IMR-90 (cell line): ENCODE data around the gene SSR3. TPM values are rescaled to one million over a fixed set of nuclear protein-coding genes. Genes with fewer than 3 reads are reported as not detected.

Experiments used
- ATAC-seq: fragments of 200-7000 bp; cut with Tn5 transposase; 2 replicates; pipeline ENCODE4 v1.9.1; 2020; ENCODE audit warnings: low read depth, mild to moderate bottlenecking, moderate library complexity
- BruUV-seq: library from RNA; stranded (reverse); fragments of 400-500 nt; replicated peaks from 2 replicates; lab custom pipeline; 2021; lab: Mats Ljungman, UMichigan
- CTCF ChIA-PET: fragments of 300-600 bp; formaldehyde crosslinking; extraction: SDS; loops from one replicate; lab custom pipeline; 2021; ENCODE audit warnings: antibody characterized with exemption; lab: Yijun Ruan, JAX
- POLR2A ChIA-PET: fragments of 300-600 bp; sonication (Branson Sonifier 250); formaldehyde crosslinking; loops from one replicate; lab custom pipeline; 2022; ENCODE audit warnings: antibody characterized with exemption; ENCODE audit not compliant: unreplicated experiment; lab: Charles Lee
- DNase-seq: peaks from one replicate; pipeline ENCODE4 v3.0.0; 2013
- H2AFZ ChIP-seq: replicated peaks from 2 replicates; pipeline ENCODE3; 2013; ENCODE audit warnings: low read length, mild to moderate bottlenecking; ENCODE audit not compliant: poor library complexity
- H2AK5ac ChIP-seq: 2 replicates; pipeline ENCODE4 v1.6.1; 2013; ENCODE audit warnings: low read depth, low read length, inconsistent platforms
- H2AK9ac ChIP-seq: replicated peaks from 2 replicates; pipeline ENCODE3; 2013; ENCODE audit warnings: mild to moderate bottlenecking, low read depth, low read length, moderate library complexity; ENCODE audit not compliant: poor library complexity
- H2BK120ac ChIP-seq: 2 replicates; pipeline ENCODE4 v1.6.1; 2013; ENCODE audit warnings: low read depth, low read length, inconsistent platforms
- H2BK15ac ChIP-seq: 3 replicates; pipeline ENCODE4 v1.6.1; 2013; ENCODE audit warnings: low read depth, low read length, inconsistent platforms
- H2BK20ac ChIP-seq: 2 replicates; pipeline ENCODE4 v1.6.1; 2013; ENCODE audit warnings: low read depth, mild to moderate bottlenecking, inconsistent platforms, low read length, moderate library complexity
- H2BK5ac ChIP-seq: 2 replicates; pipeline ENCODE4 v1.6.1; 2013; ENCODE audit warnings: mild to moderate bottlenecking, low read depth, low read length, inconsistent platforms; ENCODE audit not compliant: poor library complexity, severe bottlenecking
- H3K14ac ChIP-seq: replicated peaks from 2 replicates; pipeline ENCODE4 v1.6.1; 2013; ENCODE audit warnings: low read depth, low read length, inconsistent platforms
- H3K18ac ChIP-seq: 2 replicates; pipeline ENCODE4 v1.6.1; 2013; ENCODE audit warnings: low read depth, low read length, control low read depth
- H3K23ac ChIP-seq: 2 replicates; pipeline ENCODE4 v1.6.1; 2013; ENCODE audit warnings: low read depth, low read length, inconsistent platforms
- H3K27ac ChIP-seq: 2 replicates; pipeline ENCODE4 v1.5.1; 2013; ENCODE audit warnings: mild to moderate bottlenecking, control low read depth, low read length; ENCODE audit not compliant: insufficient read depth
- H3K27me3 ChIP-seq: 2 replicates; pipeline ENCODE4 v1.6.1; 2013; ENCODE audit warnings: low read length; ENCODE audit not compliant: control insufficient read depth, insufficient read depth
- H3K36me3 ChIP-seq: 2 replicates; pipeline ENCODE4 v1.6.1; 2013; ENCODE audit warnings: low read length, mixed read lengths; ENCODE audit not compliant: control insufficient read depth, insufficient read depth
- H3K4ac ChIP-seq: 2 replicates; pipeline ENCODE4 v1.6.1; 2013; ENCODE audit warnings: low read depth, low read length, inconsistent platforms
- H3K4me1 ChIP-seq: 2 replicates; pipeline ENCODE4 v1.6.1; 2013; ENCODE audit warnings: low read length, mixed read lengths; ENCODE audit not compliant: control insufficient read depth, insufficient read depth
- H3K4me2 ChIP-seq: 2 replicates; pipeline ENCODE4 v1.6.1; 2013; ENCODE audit warnings: low read depth, mild to moderate bottlenecking, control low read depth, low read length, moderate library complexity
- H3K4me3 ChIP-seq: 2 replicates; pipeline ENCODE4 v1.5.1; 2013; ENCODE audit warnings: low read depth, mild to moderate bottlenecking, control low read depth, low read length, moderate library complexity; ENCODE audit not compliant: insufficient read depth
- H3K56ac ChIP-seq: 2 replicates; pipeline ENCODE4 v1.6.1; 2013; ENCODE audit warnings: low read length, inconsistent platforms; ENCODE audit not compliant: insufficient read depth; ENCODE audit errors: extremely low read depth
- H3K79me1 ChIP-seq, 2 experiments: 2 replicates each; pipeline ENCODE4 v1.6.1; 2013; ENCODE audit warnings: low read length in 2 of 2, inconsistent platforms in 1 of 2, low read depth in 1 of 2
- H3K9ac ChIP-seq: 2 replicates; pipeline ENCODE4 v1.6.1; 2013; ENCODE audit warnings: low read depth, low read length, control low read depth
- H3K9me1 ChIP-seq: 2 replicates; pipeline ENCODE4 v1.6.1; 2013; ENCODE audit warnings: low read length, inconsistent platforms; ENCODE audit not compliant: insufficient read depth
- H3K9me3 ChIP-seq: 2 replicates; pipeline ENCODE4 v1.6.1; 2013; ENCODE audit warnings: low read length; ENCODE audit not compliant: control insufficient read depth, insufficient read depth
- H4K20me1 ChIP-seq: 2 replicates; pipeline ENCODE4 v1.6.1; 2013; ENCODE audit warnings: low read length, inconsistent platforms; ENCODE audit not compliant: insufficient read depth
- H4K5ac ChIP-seq: 2 replicates; pipeline ENCODE4 v1.6.1; 2013; ENCODE audit warnings: mild to moderate bottlenecking, low read depth, low read length, control low read depth
- H4K8ac ChIP-seq, 2 experiments: 2 replicates each; pipeline ENCODE4 v1.6.1; 2013; ENCODE audit warnings: low read depth in 2 of 2, low read length in 2 of 2, control low read depth in 1 of 2, inconsistent platforms in 1 of 2
- H4K91ac ChIP-seq: 2 replicates; pipeline ENCODE4 v1.6.1; 2013; ENCODE audit warnings: low read depth, low read length, inconsistent platforms; ENCODE audit not compliant: insufficient read depth
- BHLHE40 ChIP-seq: fragments of 150-350 bp; IDR thresholded peaks from 2 replicates; pipeline ENCODE4 v1.6.1; 2016; ENCODE audit warnings: mild to moderate bottlenecking, low read depth, low read length
- CEBPB ChIP-seq: IDR thresholded peaks from 2 replicates; pipeline ENCODE4 v1.6.1; 2012; ENCODE audit warnings: low read depth, low read length, improper control_type of control experiment
- CHD1 ChIP-seq: IDR thresholded peaks from 2 replicates; pipeline ENCODE4 v1.6.1; 2012; ENCODE audit warnings: low read depth, low read length, improper control_type of control experiment
- FOS ChIP-seq: fragments of 150-350 bp; IDR thresholded peaks from 2 replicates; pipeline ENCODE4 v1.6.1; 2016; ENCODE audit warnings: low read depth, low read length
- MAFK ChIP-seq: IDR thresholded peaks from 2 replicates; pipeline ENCODE4 v1.6.1; 2012; ENCODE audit warnings: low read depth, low read length, improper control_type of control experiment
- MAZ ChIP-seq: IDR thresholded peaks from 2 replicates; pipeline ENCODE4 v1.6.1; 2012; ENCODE audit warnings: low read depth, mild to moderate bottlenecking, low read length, improper control_type of control experiment, moderate library complexity, borderline replicate concordance
- MXI1 ChIP-seq: IDR thresholded peaks from 2 replicates; pipeline ENCODE4 v1.6.1; 2012; ENCODE audit warnings: low read depth, mild to moderate bottlenecking, low read length, moderate library complexity, borderline replicate concordance
- NFE2L2 ChIP-seq: fragments of 150-350 bp; IDR thresholded peaks from 2 replicates; pipeline ENCODE4 v1.6.1; 2016; ENCODE audit warnings: low read depth, mild to moderate bottlenecking, low read length
- POLR2A ChIP-seq: IDR thresholded peaks from 2 replicates; pipeline ENCODE4 v1.6.1; 2012; ENCODE audit warnings: mild to moderate bottlenecking, low read depth, low read length
- RAD21 ChIP-seq: IDR thresholded peaks from 2 replicates; pipeline ENCODE4 v1.6.1; 2012; ENCODE audit warnings: low read length, improper control_type of control experiment
- RCOR1 ChIP-seq: IDR thresholded peaks from 2 replicates; pipeline ENCODE4 v1.6.1; 2012; ENCODE audit warnings: mild to moderate bottlenecking, low read length, improper control_type of control experiment; ENCODE audit not compliant: insufficient replicate concordance
- RFX5 ChIP-seq: IDR thresholded peaks from 2 replicates; pipeline ENCODE4 v1.8.0; 2012; ENCODE audit warnings: low read depth, mild to moderate bottlenecking, low read length, moderate library complexity
- SMC3 ChIP-seq: fragments of 150-350 bp; IDR thresholded peaks from 2 replicates; pipeline ENCODE4 v1.6.1; 2016; ENCODE audit warnings: low read depth, mild to moderate bottlenecking, antibody characterized with exemption, low read length, moderate library complexity
- WGBS, 2 experiments: methylation state at CpG; one replicate each; pipeline versions ENCODE4 v1.1.5 to v1.1.7; 2013; ENCODE audit warnings: missing lambda C conversion rate in 2 of 2; ENCODE audit not compliant: insufficient read length in 1 of 2; ENCODE audit errors: extremely low coverage in 2 of 2; 5-methylcytosine and 5-hydroxymethylcytosine counted together
- dilution Hi-C: fragments of 300-500 bp; cut with HindIII; formaldehyde crosslinking; loops from one replicate; pipeline ENCODE4 v1.14.3; 2018; ENCODE audit warnings: low sequenced_read_pairs; ENCODE audit not compliant: unreplicated experiment
- in situ Hi-C: fragments of 300-500 bp; cut with MboI; formaldehyde crosslinking; loops from 3 replicates; pipeline ENCODE4 v1.14.3; 2019; ENCODE audit warnings: low sequenced_read_pairs, inconsistent platforms, mixed read lengths
- intact Hi-C: fragments of 100-400 bp; cut with micrococcal nuclease; formaldehyde crosslinking; loops from 2 replicates; pipeline ENCODE4 v1.10.0; 2022
- polyA plus RNA-seq, 3 experiments: library from polyadenylated mRNA; depleted of rRNA; stranded (reverse); fragments of >200 nt; gene quantifications; 2 replicates each; pipeline ENCODE4 v1.2.3, GENCODE V29; 2012; ENCODE audit warnings: low replicate concordance in 1 of 3
- total RNA-seq: library from RNA; depleted of rRNA; stranded (reverse); fragments of >200 nt; gene quantifications from 2 replicates; pipeline ENCODE4 v1.2.3, GENCODE V29; 2012
- TF ChIP-seq, protein P1 (sequence below): fragments of 150-350 bp; IDR thresholded peaks from 2 replicates; pipeline ENCODE4 v1.6.1; 2016; ENCODE audit warnings: low read depth, mild to moderate bottlenecking, low read length, moderate library complexity, borderline replicate concordance
- TF ChIP-seq, protein P2 (sequence below): fragments of 150-350 bp; IDR thresholded peaks from 2 replicates; pipeline ENCODE4 v1.6.1; 2017; ENCODE audit warnings: mild to moderate bottlenecking, antibody characterized with exemption, low read length, low read depth
- TF ChIP-seq, protein P3 (sequence below): conservative IDR thresholded peaks from 2 replicates; pipeline ENCODE4 v1.5.1; 2012; ENCODE audit warnings: mild to moderate bottlenecking, low read depth, low read length, improper control_type of control experiment

Gene SSR3
- total and polyA plus RNA-seq, 2 of the 4 experiments (the other 2 are of a cell fraction): 246 to 608 TPM

DNA sequence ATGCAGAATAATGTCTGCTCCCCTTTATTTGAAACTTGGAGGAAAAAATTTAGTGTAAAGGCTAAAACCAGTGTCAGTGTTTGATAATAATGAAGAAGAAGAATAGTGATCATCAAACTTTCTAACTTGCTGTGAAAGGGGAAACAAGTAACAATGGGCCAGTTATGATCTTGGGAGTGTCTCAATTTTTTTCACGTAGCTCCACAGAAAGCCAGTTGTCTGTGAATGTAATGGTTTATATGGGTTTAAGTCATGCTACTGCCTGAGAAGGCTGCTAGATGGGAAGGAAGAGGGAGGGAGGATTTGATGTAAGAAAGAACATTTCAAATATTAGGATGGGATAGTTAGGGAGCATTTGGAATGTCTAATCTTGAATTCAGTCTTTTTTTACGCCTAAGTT lies 21.1 kb upstream of the SSR3 start:
- no peaks in the 10 kb centered on the region for H3K9me1 ChIP-seq
- ChIA-PET CTCF (no interaction called here), POLR2A (no interaction called here)
- H4K5ac ChIP-seq: no peak overlapping the region
- no peak overlapping the region for H4K8ac ChIP-seq
- H2BK5ac ChIP-seq: no peak overlapping the region
- no peak overlapping the region for H2BK15ac ChIP-seq
- H2AK9ac ChIP-seq: no peak overlapping the region
- dilution Hi-C loops (no loop called here), intact Hi-C loops (no loop called here), in situ Hi-C loops (no loop called here)
- H3K79me1 ChIP-seq: no peaks in the 10 kb centered on the region
- no peak overlapping the region for H3K18ac ChIP-seq
- H4K91ac ChIP-seq: no peak overlapping the region
- H2BK120ac ChIP-seq: no peak overlapping the region
- no peak overlapping the region for H3K27ac ChIP-seq
- H3K4me2 ChIP-seq: no peak overlapping the region
- no peak overlapping the region for H3K4me3 ChIP-seq
- H3K27me3 ChIP-seq: peaks cover 24% of the 10 kb centered on the region
- no TSS peak for BruUV-seq
- H3K4me1 ChIP-seq: no peaks in the 10 kb centered on the region
- H3K4ac ChIP-seq: no peak overlapping the region
- no peak for ATAC-seq
- H3K36me3 ChIP-seq: no peaks in the 10 kb centered on the region
- DNase-seq: no peak
- no peaks in the 10 kb centered on the region for H4K20me1 ChIP-seq
- no peak overlapping the region for H3K9ac ChIP-seq
- TF ChIP-seq RCOR1 (no peak), CEBPB (no peak), RFX5 (no peak), BHLHE40 (no peak), SMC3 (no peak), RAD21 (no peak), CHD1 (no peak), MXI1 (no peak), MAZ (no peak), NFE2L2 (no peak), FOS (no peak), POLR2A (no peak), MAFK (no peak)
- TF ChIP-seq, protein P1, sequence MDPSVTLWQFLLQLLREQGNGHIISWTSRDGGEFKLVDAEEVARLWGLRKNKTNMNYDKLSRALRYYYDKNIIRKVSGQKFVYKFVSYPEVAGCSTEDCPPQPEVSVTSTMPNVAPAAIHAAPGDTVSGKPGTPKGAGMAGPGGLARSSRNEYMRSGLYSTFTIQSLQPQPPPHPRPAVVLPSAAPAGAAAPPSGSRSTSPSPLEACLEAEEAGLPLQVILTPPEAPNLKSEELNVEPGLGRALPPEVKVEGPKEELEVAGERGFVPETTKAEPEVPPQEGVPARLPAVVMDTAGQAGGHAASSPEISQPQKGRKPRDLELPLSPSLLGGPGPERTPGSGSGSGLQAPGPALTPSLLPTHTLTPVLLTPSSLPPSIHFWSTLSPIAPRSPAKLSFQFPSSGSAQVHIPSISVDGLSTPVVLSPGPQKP: no peak
- TF ChIP-seq, protein P2, sequence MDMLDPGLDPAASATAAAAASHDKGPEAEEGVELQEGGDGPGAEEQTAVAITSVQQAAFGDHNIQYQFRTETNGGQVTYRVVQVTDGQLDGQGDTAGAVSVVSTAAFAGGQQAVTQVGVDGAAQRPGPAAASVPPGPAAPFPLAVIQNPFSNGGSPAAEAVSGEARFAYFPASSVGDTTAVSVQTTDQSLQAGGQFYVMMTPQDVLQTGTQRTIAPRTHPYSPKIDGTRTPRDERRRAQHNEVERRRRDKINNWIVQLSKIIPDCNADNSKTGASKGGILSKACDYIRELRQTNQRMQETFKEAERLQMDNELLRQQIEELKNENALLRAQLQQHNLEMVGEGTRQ: no peak
- TF ChIP-seq, protein P3, sequence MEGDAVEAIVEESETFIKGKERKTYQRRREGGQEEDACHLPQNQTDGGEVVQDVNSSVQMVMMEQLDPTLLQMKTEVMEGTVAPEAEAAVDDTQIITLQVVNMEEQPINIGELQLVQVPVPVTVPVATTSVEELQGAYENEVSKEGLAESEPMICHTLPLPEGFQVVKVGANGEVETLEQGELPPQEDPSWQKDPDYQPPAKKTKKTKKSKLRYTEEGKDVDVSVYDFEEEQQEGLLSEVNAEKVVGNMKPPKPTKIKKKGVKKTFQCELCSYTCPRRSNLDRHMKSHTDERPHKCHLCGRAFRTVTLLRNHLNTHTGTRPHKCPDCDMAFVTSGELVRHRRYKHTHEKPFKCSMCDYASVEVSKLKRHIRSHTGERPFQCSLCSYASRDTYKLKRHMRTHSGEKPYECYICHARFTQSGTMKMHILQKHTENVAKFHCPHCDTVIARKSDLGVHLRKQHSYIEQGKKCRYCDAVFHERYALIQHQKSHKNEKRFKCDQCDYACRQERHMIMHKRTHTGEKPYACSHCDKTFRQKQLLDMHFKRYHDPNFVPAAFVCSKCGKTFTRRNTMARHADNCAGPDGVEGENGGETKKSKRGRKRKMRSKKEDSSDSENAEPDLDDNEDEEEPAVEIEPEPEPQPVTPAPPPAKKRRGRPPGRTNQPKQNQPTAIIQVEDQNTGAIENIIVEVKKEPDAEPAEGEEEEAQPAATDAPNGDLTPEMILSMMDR: no peak
- H3K9me3 ChIP-seq: no peaks in the 10 kb centered on the region
- H3K56ac ChIP-seq: no peak overlapping the region
- WGBS, 2 experiments: 67% methylated on average over 1 of the region's 2 CpGs; no CpG with 5 or more reads in 1 of the 2 experiments
- H2AFZ ChIP-seq: no peak overlapping the region
- no peak overlapping the region for H3K14ac ChIP-seq
- no peak overlapping the region for H2AK5ac ChIP-seq
- no peak overlapping the region for H2BK20ac ChIP-seq
- H3K23ac ChIP-seq: no peak overlapping the region
